ENCODE measurements around the gene SLC6A1. TPM values are rescaled to one million over a fixed set of nuclear protein-coding genes. Genes with fewer than 3 reads are reported as not detected.

The SLC6A1 gene
- not detected for polyA plus RNA-seq (2012; ENCODE audit: missing spikeins)

DNA sequence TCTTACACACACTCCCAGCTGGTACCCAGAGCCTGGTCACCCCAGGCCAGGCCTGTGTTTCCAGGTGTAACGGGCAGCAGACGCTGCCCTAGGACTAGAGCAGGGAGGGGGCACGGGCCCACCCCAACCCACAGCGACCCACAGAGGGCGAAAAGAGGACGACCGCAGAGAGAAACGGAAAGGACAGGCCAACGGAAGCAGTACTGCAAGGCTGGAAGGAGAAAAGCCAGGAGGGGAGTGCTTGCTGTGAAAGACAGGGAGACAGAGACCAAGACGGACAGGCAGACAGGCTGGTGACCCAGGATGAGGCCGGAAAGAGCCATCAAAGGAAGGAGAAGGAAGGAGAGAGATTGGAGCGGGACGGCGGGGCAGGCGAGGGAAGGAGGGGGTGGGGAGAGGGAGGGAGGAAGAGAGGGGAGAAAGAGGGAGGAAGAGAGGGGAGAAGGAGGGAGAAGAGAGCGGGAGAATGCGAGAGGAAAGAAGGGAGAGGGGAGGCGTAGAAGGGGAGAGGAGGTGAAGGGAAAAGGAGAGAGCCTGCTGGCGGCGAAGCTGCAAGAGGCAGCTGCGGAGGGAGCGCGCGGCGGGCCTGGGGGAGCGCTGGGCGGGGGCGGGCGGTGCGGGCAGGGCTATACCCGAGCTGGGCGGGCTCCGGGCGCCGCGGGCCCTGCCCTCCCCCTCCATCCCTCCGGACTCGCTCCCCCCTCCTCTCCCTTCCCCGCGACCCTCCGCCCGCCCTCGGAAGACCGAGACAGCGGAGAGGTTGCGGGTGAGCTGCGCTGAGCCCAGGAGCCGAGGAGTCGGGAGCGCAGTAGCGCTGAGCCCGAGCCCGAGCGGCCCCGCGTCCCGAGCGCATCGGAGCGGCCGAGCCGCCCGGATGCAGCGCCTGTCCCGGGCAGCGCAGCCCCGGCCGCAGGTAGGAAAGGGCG, at the start of gene SLC6A1:
TSS of gene SLC6A1 (plus strand) at position 732 of the 926 bp plus-strand sequence. CDS start 24,464 bp downstream, outside the sequence.
- DNase-seq (ENCODE audit: insufficient read length) (no peak), FAIRE-seq (no peak)
- TF ChIP-seq TAF1 (IDR thresholded peaks at IDR 0.05; ENCODE audit: borderline replicate concordance, low read depth, low read length) (no peak), POLR2A (IDR thresholded peaks at IDR 0.05; ENCODE audit: low read depth, low read length) (no peak)

DNA sequence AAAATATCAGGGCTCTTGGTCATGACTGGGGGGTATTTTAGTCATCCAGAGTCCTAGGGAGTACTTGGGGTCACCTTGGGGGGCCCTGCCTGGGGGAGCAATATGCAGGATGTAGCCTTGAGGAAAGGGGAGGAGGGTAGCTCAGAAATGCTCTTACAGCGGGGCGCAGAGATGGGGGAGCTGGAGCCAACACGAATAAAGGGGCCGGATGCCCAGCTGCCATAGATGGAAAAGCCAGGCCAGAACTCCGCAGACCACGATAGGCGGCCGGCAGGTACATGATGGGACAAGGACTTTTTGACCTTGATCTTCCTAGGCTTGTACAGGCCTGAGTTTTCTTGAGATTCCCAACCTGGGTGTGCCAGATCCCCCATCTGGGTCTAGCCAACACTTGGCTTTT, 47.7 kb upstream of the SLC6A1 start:
- FAIRE-seq: no peak

DNA sequence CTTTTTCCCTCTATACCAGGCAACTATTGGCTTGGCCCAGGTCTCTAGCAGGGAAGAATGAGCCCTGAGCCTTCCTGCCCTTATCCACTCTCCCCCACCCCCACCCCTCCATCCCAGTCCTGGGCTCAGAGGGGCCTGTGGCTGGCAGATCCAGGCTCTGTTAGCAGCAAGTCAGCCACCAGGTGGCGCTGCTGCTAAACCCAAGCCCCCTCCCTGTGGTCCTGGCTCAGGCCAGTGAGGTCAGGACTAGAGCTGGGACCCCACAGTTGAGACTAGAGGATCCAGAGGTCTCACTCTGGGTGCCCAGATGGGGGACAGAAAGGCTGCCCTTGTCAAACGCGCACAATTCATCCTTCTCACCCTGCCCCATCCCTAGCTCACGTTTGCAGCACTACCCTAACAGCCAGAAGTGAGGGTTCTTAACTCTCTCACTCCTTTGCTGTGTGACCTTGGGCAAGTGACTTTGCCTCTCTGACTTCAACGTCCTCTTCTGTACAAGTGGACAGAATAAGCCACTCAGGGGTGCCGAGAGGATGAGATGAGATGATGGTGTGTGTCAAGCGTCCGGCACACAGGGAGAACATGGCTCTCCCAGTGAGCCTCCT, 46.8 kb upstream of the SLC6A1 start:
- no peak for TF ChIP-seq TAF1 (IDR thresholded peaks at IDR 0.05; ENCODE audit: borderline replicate concordance, low read depth, low read length)
- no peak for TF ChIP-seq POLR2A (IDR thresholded peaks at IDR 0.05; ENCODE audit: low read depth, low read length)
- FAIRE-seq: no peak
- DNase-seq (ENCODE audit: insufficient read length): peak; percentile 61

More for the DNA sequence above, 47.7 kb upstream of the SLC6A1 start:
- TF ChIP-seq POLR2AphosphoS5 (IDR thresholded peaks at IDR 0.05; ENCODE audit: low read depth, low read length) (no peak), POLR2A (IDR thresholded peaks at IDR 0.05; ENCODE audit: low read depth, low read length) (no peak), TAF1 (IDR thresholded peaks at IDR 0.05; ENCODE audit: borderline replicate concordance, low read depth, low read length) (no peak)
- no peak for DNase-seq (ENCODE audit: insufficient read length)

DNA sequence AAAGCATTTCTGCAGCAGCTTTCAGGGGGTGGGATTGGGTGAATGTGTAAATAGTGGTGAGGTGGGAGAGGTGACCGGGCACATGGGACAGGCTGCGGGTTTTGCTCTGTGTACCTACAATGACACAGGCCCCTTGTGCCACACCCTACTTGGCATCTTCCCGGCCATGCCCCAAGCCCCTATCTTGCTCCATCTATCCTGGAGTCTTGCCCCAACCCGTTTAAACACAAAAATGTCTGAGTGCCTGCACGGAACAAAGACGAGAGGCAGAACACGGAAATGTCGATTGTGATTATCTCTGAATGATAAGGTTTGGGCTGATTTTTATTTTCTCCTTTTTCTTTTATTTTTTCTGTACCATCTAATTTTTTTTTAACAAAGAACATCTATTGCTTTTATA, 46.0 kb upstream of the SLC6A1 start:
- FAIRE-seq (no peak), DNase-seq (ENCODE audit: insufficient read length) (no peak)
- no peak for TF ChIP-seq POLR2AphosphoS5 (IDR thresholded peaks at IDR 0.05; ENCODE audit: low read depth, low read length)
- no peak for TF ChIP-seq TAF1 (IDR thresholded peaks at IDR 0.05; ENCODE audit: borderline replicate concordance, low read depth, low read length)
- no peak for TF ChIP-seq POLR2A (IDR thresholded peaks at IDR 0.05; ENCODE audit: low read depth, low read length)

DNA sequence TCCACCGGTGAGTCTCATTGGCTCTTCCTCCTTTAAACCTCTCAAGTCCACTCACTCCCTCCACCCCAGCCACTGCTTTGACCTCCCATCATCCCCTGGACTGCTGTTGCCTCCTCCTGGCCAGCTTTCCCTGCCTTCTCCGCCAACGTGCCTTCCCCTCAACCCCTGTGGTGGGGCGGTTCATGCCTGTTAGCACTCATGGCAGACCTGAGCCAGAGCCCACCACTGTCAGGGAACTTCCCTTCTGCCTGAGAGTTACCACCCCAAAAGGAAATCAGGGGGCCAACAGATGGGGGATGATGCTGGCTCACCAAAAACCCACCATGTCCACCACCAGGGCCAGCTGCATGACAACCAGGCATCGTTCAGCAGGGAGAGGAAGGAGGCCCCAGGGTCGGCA, 44.2 kb upstream of the SLC6A1 start:
- FAIRE-seq (no peak), DNase-seq (ENCODE audit: insufficient read length) (no peak)
- TF ChIP-seq TAF1 (IDR thresholded peaks at IDR 0.05; ENCODE audit: borderline replicate concordance, low read depth, low read length) (no peak), POLR2AphosphoS5 (IDR thresholded peaks at IDR 0.05; ENCODE audit: low read depth, low read length) (no peak), POLR2A (IDR thresholded peaks at IDR 0.05; ENCODE audit: low read depth, low read length) (no peak)

DNA sequence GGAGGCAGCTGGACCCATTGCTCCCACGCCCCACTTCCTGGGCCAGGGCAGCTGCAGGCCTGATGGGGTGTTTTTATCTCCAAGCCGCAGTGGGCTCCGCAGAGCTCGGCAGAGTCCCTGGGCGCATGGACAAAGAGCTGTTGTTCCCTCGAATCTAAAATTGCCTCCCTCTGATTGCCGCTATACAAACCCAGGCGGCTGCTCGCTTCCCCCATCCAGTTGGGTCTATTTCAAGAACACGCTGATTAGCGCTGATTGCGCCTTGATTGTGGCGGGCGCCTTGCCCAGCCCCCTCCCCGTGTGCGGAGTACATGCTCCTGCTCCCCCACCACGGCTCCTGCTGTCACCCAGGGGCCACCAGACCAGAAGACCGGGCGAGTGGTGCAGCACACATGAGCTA, 43.4 kb upstream of the SLC6A1 start:
- FAIRE-seq: no peak
- no peak for TF ChIP-seq POLR2A (IDR thresholded peaks at IDR 0.05; ENCODE audit: low read depth, low read length)
- no peak for TF ChIP-seq POLR2AphosphoS5 (IDR thresholded peaks at IDR 0.05; ENCODE audit: low read depth, low read length)
- TF ChIP-seq TAF1 (IDR thresholded peaks at IDR 0.05; ENCODE audit: borderline replicate concordance, low read depth, low read length): no peak

DNA sequence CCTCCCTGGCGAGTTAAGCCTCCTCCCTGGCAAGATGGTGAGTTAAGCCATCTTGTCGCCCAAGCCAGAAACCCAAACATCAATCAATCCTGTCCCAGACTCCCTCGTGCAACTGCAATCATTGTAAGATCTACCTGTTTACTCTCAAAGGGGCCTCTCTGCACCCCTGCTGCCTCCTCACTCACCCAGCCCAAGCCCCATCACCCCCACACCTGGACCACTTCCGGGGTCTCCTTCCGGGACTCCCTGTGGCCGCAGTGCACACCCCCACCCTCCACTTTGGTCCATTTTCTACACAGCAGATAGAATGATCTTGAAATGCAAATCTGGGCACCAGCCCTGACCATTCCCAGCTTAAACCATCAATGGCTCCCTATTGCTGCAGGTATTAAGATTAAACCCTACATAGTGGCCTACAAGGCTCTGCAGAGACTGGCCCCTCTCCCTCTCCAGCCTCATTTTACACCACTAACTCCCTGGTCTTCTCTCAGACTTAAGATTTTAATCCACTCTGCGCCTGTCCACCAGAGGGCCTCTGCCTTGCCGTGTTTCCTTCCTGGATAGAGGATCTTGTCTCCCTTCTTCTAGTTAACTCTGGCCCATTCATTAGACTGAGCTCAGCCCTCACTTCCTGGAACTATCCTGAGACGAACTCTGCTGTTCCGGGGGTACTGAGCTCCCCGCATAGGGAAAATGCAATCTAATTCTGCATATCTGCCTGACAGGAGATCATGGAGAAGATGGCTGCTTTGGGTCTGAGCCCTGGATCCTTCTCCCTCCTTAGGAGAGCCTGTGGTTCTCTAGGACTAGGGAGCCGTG, 41.9 kb upstream of the SLC6A1 start:
- DNase-seq (ENCODE audit: insufficient read length) (no peak), FAIRE-seq (no peak)
- TF ChIP-seq POLR2A (IDR thresholded peaks at IDR 0.05; ENCODE audit: low read depth, low read length): no peak
- no peak for TF ChIP-seq TAF1 (IDR thresholded peaks at IDR 0.05; ENCODE audit: borderline replicate concordance, low read depth, low read length)
- TF ChIP-seq POLR2AphosphoS5 (IDR thresholded peaks at IDR 0.05; ENCODE audit: low read depth, low read length): no peak

More for the DNA sequence above, 43.4 kb upstream of the SLC6A1 start:
- no peak for DNase-seq (ENCODE audit: insufficient read length)

DNA sequence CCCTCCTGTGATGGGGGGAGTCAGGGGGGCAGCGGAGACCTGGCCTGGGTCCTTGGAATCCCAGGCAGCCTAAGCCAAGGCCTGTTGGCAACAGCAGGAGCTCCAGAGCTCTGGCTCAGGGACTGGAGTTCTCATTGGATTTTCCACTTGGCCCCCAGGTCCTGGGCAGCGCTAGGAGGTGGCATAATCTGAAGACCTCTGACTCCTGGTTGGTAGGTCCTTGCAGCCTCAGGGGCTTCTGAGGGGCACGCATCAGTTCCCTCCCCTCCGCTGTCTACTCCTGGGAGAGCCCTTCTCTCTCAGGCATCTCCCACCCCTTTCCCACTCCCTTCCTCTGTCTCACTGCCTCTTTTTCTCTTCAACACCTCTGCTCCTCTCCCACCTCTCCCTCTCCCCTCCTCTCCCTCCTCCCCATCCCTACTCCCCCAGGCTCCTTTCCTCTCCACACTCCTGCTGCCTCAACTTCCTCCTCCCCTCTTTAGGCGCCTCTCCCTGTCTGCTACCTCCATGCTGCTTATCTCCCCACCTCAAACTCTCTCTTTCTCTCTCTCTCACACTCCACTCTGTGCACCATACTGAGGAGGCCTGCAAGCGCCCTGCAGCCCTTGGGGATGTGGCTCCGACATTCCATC, 41.1 kb upstream of the SLC6A1 start:
- TF ChIP-seq TAF1 (IDR thresholded peaks at IDR 0.05; ENCODE audit: borderline replicate concordance, low read depth, low read length) (no peak), POLR2AphosphoS5 (IDR thresholded peaks at IDR 0.05; ENCODE audit: low read depth, low read length) (no peak), POLR2A (IDR thresholded peaks at IDR 0.05; ENCODE audit: low read depth, low read length) (no peak)
- DNase-seq (ENCODE audit: insufficient read length) (no peak), FAIRE-seq (no peak)

DNA sequence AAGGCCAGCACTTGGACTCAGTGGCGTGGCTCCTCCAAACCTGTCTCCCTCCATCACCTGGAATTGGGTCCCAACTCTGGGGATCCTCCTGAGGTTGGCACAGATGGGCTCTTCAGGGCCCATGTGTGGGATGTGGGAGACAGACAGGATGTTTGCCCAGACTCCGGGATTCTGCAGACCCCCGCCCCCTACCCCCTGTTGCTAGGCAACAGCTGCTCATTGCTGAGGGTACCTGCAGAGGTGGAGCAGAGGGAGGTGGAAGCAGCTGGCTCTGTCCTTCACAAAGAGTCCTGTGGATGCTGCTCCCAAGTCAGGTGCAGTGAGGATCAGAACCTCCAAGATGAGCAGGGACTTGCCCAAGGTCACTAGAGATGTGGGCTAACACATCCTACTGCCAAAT, 40.0 kb upstream of the SLC6A1 start:
- FAIRE-seq (no peak), DNase-seq (ENCODE audit: insufficient read length) (no peak)
- TF ChIP-seq TAF1 (IDR thresholded peaks at IDR 0.05; ENCODE audit: borderline replicate concordance, low read depth, low read length): no peak
- TF ChIP-seq POLR2AphosphoS5 (IDR thresholded peaks at IDR 0.05; ENCODE audit: low read depth, low read length): no peak
- TF ChIP-seq POLR2A (IDR thresholded peaks at IDR 0.05; ENCODE audit: low read depth, low read length): no peak

DNA sequence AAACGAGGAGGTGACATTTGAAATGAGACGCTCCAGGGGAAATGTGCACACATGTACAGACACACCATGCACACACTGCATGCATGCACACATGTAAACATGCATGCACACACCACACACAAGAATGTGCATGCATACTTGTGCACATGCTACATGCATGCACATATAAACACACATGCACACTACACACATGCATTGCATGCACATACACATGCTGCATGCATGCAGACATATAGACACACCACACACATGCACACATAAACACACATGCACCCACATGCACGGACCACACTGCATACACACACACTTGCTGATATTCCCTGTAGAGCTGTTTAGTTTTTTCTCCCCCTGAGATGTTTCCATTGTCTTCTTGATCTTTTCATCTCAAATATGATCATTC, 37.8 kb upstream of the SLC6A1 start:
- TF ChIP-seq TAF1 (IDR thresholded peaks at IDR 0.05; ENCODE audit: borderline replicate concordance, low read depth, low read length): no peak
- TF ChIP-seq POLR2A (IDR thresholded peaks at IDR 0.05; ENCODE audit: low read depth, low read length): no peak
- FAIRE-seq: no peak
- DNase-seq (ENCODE audit: insufficient read length): no peak

All from GM12892 (cell line).